CD4-positive, CD25-positive, alpha-beta regulatory T cell (primary cell): ENCODE results near the gene KRTAP4-4. TPM values are rescaled to one million over a fixed set of nuclear protein-coding genes. Genes with fewer than 3 reads are reported as not detected.
A peak's percentile ranks its signal among the peaks of the same experiment; 100 is the strongest.

Source experiments
- ATAC-seq, 2 donors: fragments of 150-1000 bp; cut with Tn5 transposase; one replicate each; pipeline ENCODE4 v1.10.0; 2021; ENCODE audit warnings: low read depth in 2 of 2, moderate number of reproducible peaks in 2 of 2, moderate library complexity in 1 of 2
- DNase-seq, 3 donors: peaks; one replicate each; pipeline versions ENCODE4 v3.0.0 to v3.0.0-alpha.2; 2012 to 2022; ENCODE audit warnings: mixed read lengths in 1 of 3
- H3K27ac ChIP-seq: one replicate; pipeline ENCODE4 v1.7.0; 2013; ENCODE audit warnings: mild to moderate bottlenecking, low read length; ENCODE audit not compliant: insufficient read depth, poor library complexity, severe bottlenecking
- H3K27me3 ChIP-seq: one replicate; pipeline ENCODE4 v1.7.0; 2013; ENCODE audit warnings: low read length; ENCODE audit not compliant: control insufficient read depth, insufficient read depth
- H3K36me3 ChIP-seq: one replicate; pipeline ENCODE4 v1.7.0; 2013; ENCODE audit warnings: mild to moderate bottlenecking, low read length, moderate library complexity; ENCODE audit not compliant: control insufficient read depth, insufficient read depth
- H3K4me1 ChIP-seq: 2 replicates; pipeline ENCODE4 v1.7.0; 2013; ENCODE audit warnings: mild to moderate bottlenecking, low read length; ENCODE audit not compliant: insufficient read depth, control insufficient read depth, poor library complexity, severe bottlenecking
- H3K4me3 ChIP-seq: one replicate; pipeline ENCODE4 v1.7.0; 2013; ENCODE audit warnings: low read depth, mild to moderate bottlenecking, low read length, moderate library complexity
- H3K9me3 ChIP-seq, 2 experiments: 1 replicate in 1 of 2; 2 replicates in 1 of 2; pipeline ENCODE4 v1.7.0; 2013; ENCODE audit warnings: low read length in 2 of 2, mild to moderate bottlenecking in 1 of 2, moderate library complexity in 1 of 2; ENCODE audit not compliant: control insufficient read depth in 2 of 2
- H3K27ac Mint-ChIP-seq, 3 donors: one replicate each; pipeline ENCODE4 v1.8.0; 2020 to 2022; ENCODE audit warnings: mild to moderate bottlenecking in 3 of 3, mixed read lengths in 3 of 3, moderate library complexity in 2 of 3
- H3K27me3 Mint-ChIP-seq: one replicate; pipeline ENCODE4 v1.8.0; 2022; ENCODE audit warnings: mild to moderate bottlenecking, mixed read lengths
- H3K36me3 Mint-ChIP-seq: one replicate; pipeline ENCODE4 v1.8.0; 2020; ENCODE audit warnings: mixed read lengths
- H3K4me1 Mint-ChIP-seq, 4 donors: one replicate each; pipeline ENCODE4 v1.8.0; 2020 to 2022; ENCODE audit warnings: mixed read lengths in 4 of 4, mild to moderate bottlenecking in 1 of 4
- H3K4me3 Mint-ChIP-seq, 4 donors: one replicate each; pipeline ENCODE4 v1.8.0; 2020 to 2022; ENCODE audit warnings: mild to moderate bottlenecking in 4 of 4, mixed read lengths in 4 of 4, moderate library complexity in 3 of 4
- H3K9me3 Mint-ChIP-seq, 7 donors: one replicate each; pipeline ENCODE4 v1.8.0; 2020 to 2022; ENCODE audit warnings: mixed read lengths in 7 of 7, mild to moderate bottlenecking in 3 of 7, moderate library complexity in 2 of 7
- polyA plus RNA-seq, 4 donors: library from polyadenylated mRNA; unstranded; fragments of 300-500 nt; fragmentation: Illumina TruSeq; gene quantifications; one replicate each; pipeline ENCODE4 v1.2.3, GENCODE V29; 2021
- total RNA-seq: library from RNA; stranded (reverse); gene quantifications from one replicate; pipeline ENCODE4 v1.2.3, GENCODE V29; 2022

KRTAP4-4 gene
- total and polyA plus RNA-seq, 5 donors from 2014 or later: not detected

GRCh38 chr17:41178843-41179616, 18.5 kb upstream of the KRTAP4-4 start:
- H3K36me3 ChIP-seq: no peaks in the 10 kb centered on the region
- peaks cover 0 to 2% (median 0%) of the 10 kb centered on the region in 4 donors for H3K4me1 Mint-ChIP-seq
- no peak overlapping the region for H3K27ac ChIP-seq
- no peaks in the 10 kb centered on the region for H3K4me1 ChIP-seq
- H3K9me3 ChIP-seq: no peaks in the 10 kb centered on the region
- no peak overlapping the region for H3K4me3 Mint-ChIP-seq
- peaks cover 4% of the 10 kb centered on the region for H3K27me3 ChIP-seq
- H3K9me3 Mint-ChIP-seq: peaks cover 0 to 1% (median 0%) of the 10 kb centered on the region in 7 donors
- H3K4me3 ChIP-seq: no peak overlapping the region
- H3K36me3 Mint-ChIP-seq: no peaks in the 10 kb centered on the region
- ATAC-seq: no peak
- DNase-seq: no peak
- peaks cover 19% of the 10 kb centered on the region for H3K27me3 Mint-ChIP-seq
- peak overlapping the region in 1 of 3 donors; percentile 45 for H3K27ac Mint-ChIP-seq

- Mint-ChIP-seq H3K9me3 (peaks cover 0 to 1% (median 0%) of the 10 kb centered on the region in 7 donors), H3K27ac (no peak overlapping the region), H3K4me3 (no peak overlapping the region), H3K36me3 (no peaks in the 10 kb centered on the region), H3K4me1 (peaks cover 0 to 4% (median under 1%) of the 10 kb centered on the region in 4 donors), H3K27me3 (peaks cover 19% of the 10 kb centered on the region)
- peaks cover 4% of the 10 kb centered on the region for H3K27me3 ChIP-seq
- H3K4me3 ChIP-seq: no peak overlapping the region
- H3K9me3 ChIP-seq: no peaks in the 10 kb centered on the region
- H3K27ac ChIP-seq: no peak overlapping the region
- no peaks in the 10 kb centered on the region for H3K4me1 ChIP-seq
- no peaks in the 10 kb centered on the region for H3K36me3 ChIP-seq
- ATAC-seq (peak; percentile 40 to 55), DNase-seq (no peak)
Observed at GRCh38 chr17:41178341-41178740, 17.8 kb upstream of the KRTAP4-4 start.

GRCh38 chr17:41177727-41178271, 17.3 kb upstream of the KRTAP4-4 start, which contains the start of gene KRTAP4-2:
TSS of gene KRTAP4-2 (minus strand) at chr17:41178221. CDS start at chr17:41178164, 57 bp downstream.
- H3K4me3 Mint-ChIP-seq: no peak within 1 kb of the TSS
- H3K4me1 Mint-ChIP-seq: peaks cover 0 to 5% (median 2%) of the 10 kb centered on the region in 4 donors
- no peaks in the 10 kb centered on the region for H3K36me3 Mint-ChIP-seq
- Histone ChIP-seq H3K36me3 (no peaks in the 10 kb centered on the region), H3K27me3 (peaks cover 4% of the 10 kb centered on the region), H3K9me3 (no peaks in the 10 kb centered on the region), H3K4me3 (no peak within 1 kb of the TSS), H3K4me1 (no peaks in the 10 kb centered on the region), H3K27ac (no peak within 1 kb of the TSS)
- H3K27ac Mint-ChIP-seq: peak within 1 kb of the TSS in 1 of 3 donors; percentile 5
- H3K27me3 Mint-ChIP-seq: peaks cover 14% of the 10 kb centered on the region
- ATAC-seq (no peak), DNase-seq (no peak)
- peaks cover 0 to 1% (median 0%) of the 10 kb centered on the region in 7 donors for H3K9me3 Mint-ChIP-seq

- H3K4me3 ChIP-seq: no peak overlapping the region
- Mint-ChIP-seq H3K4me1 (peaks cover 0 to 5% (median 2%) of the 10 kb centered on the region in 4 donors), H3K27ac (no peak overlapping the region), H3K27me3 (peaks cover 14% of the 10 kb centered on the region), H3K36me3 (no peaks in the 10 kb centered on the region), H3K4me3 (no peak overlapping the region), H3K9me3 (no peaks in the 10 kb centered on the region)
- DNase-seq (no peak), ATAC-seq (no peak)
- no peak overlapping the region for H3K27ac ChIP-seq
- no peaks in the 10 kb centered on the region for H3K36me3 ChIP-seq
- H3K9me3 ChIP-seq: no peaks in the 10 kb centered on the region
- peaks cover 6% of the 10 kb centered on the region for H3K27me3 ChIP-seq
- no peaks in the 10 kb centered on the region for H3K4me1 ChIP-seq
Observed at GRCh38 chr17:41176744-41177387, 16.3 kb upstream of the KRTAP4-4 start.

- Histone ChIP-seq H3K36me3 (no peaks in the 10 kb centered on the region), H3K9me3 (no peaks in the 10 kb centered on the region), H3K27ac (no peak overlapping the region), H3K4me1 (no peaks in the 10 kb centered on the region), H3K4me3 (no peak overlapping the region), H3K27me3 (peaks cover 6% of the 10 kb centered on the region)
- Mint-ChIP-seq H3K4me1 (peaks cover 0 to 5% (median 2%) of the 10 kb centered on the region in 4 donors), H3K27ac (no peak overlapping the region), H3K36me3 (no peaks in the 10 kb centered on the region), H3K27me3 (peaks cover 17% of the 10 kb centered on the region), H3K4me3 (no peak overlapping the region), H3K9me3 (no peaks in the 10 kb centered on the region)
- ATAC-seq: no peak
- DNase-seq: no peak
Observed at GRCh38 chr17:41171886-41172285, 11.3 kb upstream of the KRTAP4-4 start.

GRCh38 chr17:41168121-41168520, 7.6 kb upstream of the KRTAP4-4 start, which contains the start of gene KRTAP4-3:
TSS of gene KRTAP4-3 (minus strand) at chr17:41168221. CDS start at chr17:41168172, 49 bp downstream.
- Histone ChIP-seq H3K36me3 (no peaks in the 10 kb centered on the region), H3K4me3 (no peak within 1 kb of the TSS), H3K4me1 (no peaks in the 10 kb centered on the region), H3K27me3 (peaks cover 7% of the 10 kb centered on the region), H3K9me3 (no peaks in the 10 kb centered on the region), H3K27ac (no peak within 1 kb of the TSS)
- Mint-ChIP-seq H3K36me3 (no peaks in the 10 kb centered on the region), H3K4me3 (no peak within 1 kb of the TSS), H3K27me3 (peaks cover 13% of the 10 kb centered on the region), H3K27ac (peak within 1 kb of the TSS in 1 of 3 donors; percentile 6), H3K4me1 (no peaks in the 10 kb centered on the region), H3K9me3 (peaks cover 0 to 1% (median 0%) of the 10 kb centered on the region in 7 donors)
- ATAC-seq: no peak
- no peak for DNase-seq

GRCh38 chr17:41167561-41167960, 7.0 kb upstream of the KRTAP4-4 start:
- Histone ChIP-seq H3K36me3 (no peaks in the 10 kb centered on the region), H3K9me3 (no peaks in the 10 kb centered on the region), H3K27ac (no peak overlapping the region), H3K4me1 (no peaks in the 10 kb centered on the region), H3K4me3 (no peak overlapping the region), H3K27me3 (peaks cover 7% of the 10 kb centered on the region)
- Mint-ChIP-seq H3K4me1 (no peaks in the 10 kb centered on the region), H3K9me3 (peaks cover 0 to 1% (median 0%) of the 10 kb centered on the region in 7 donors), H3K27me3 (peaks cover 15% of the 10 kb centered on the region), H3K36me3 (no peaks in the 10 kb centered on the region), H3K4me3 (no peak overlapping the region), H3K27ac (no peak overlapping the region)
- no peak for DNase-seq
- ATAC-seq: no peak
